SIG-M5 (cell line): ENCODE data around the gene ANGPTL2.
"Not testable (repeated sequence)": the region's sequence is repeated elsewhere in the genome, so short reads cannot be mapped to it uniquely, and the experiment has no call there.

Source experiments
- DNase-seq: peaks from one replicate; lab custom pipeline; 2025; lab: John Stamatoyannopoulos, UW

Gene ANGPTL2

GRCh38 chr9:127154390-127155191 lies 32.2 kb upstream of the ANGPTL2 start:
- DNase-seq: no peak

DNA sequence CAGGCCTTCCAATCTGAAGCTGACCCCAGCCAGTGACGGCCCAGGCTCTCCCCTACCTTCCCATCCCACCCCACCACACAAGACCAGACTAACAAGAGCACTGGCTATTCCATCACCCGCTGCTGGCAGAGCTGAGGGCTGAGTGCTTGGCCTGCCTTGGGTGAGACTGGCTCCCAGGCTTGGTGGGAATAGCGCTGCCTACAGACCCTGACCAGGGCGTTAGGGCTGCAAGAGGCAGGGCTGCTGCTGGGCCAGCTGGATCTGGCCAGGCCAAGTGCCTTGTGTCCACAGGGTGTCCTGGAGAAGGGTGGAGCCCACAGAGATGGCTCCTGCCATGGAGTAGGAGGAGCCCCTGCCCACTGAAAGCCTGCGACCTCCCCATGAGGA lies 31.6 kb upstream of the ANGPTL2 start:
- no peak for DNase-seq

DNA sequence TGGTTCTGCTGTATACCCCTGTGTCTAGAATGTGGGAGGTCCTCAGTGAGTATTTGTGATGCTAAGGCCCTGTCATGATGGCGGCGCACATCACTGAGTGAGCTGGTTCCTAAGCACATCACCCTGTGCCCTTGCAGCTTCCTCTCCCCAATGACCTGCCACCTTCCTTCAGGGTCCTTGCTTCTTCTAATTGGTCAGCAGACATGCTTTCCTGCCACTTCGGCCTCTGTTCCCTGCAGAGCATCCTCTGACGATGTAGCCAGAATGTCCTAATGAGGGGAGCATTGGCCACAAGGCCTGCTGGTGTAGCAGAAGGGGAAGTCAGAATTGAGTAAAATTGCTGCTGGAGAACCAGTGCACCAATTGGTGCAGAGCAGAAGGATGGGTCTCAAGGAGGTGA lies 31.1 kb upstream of the ANGPTL2 start:
- no peak for DNase-seq

DNA sequence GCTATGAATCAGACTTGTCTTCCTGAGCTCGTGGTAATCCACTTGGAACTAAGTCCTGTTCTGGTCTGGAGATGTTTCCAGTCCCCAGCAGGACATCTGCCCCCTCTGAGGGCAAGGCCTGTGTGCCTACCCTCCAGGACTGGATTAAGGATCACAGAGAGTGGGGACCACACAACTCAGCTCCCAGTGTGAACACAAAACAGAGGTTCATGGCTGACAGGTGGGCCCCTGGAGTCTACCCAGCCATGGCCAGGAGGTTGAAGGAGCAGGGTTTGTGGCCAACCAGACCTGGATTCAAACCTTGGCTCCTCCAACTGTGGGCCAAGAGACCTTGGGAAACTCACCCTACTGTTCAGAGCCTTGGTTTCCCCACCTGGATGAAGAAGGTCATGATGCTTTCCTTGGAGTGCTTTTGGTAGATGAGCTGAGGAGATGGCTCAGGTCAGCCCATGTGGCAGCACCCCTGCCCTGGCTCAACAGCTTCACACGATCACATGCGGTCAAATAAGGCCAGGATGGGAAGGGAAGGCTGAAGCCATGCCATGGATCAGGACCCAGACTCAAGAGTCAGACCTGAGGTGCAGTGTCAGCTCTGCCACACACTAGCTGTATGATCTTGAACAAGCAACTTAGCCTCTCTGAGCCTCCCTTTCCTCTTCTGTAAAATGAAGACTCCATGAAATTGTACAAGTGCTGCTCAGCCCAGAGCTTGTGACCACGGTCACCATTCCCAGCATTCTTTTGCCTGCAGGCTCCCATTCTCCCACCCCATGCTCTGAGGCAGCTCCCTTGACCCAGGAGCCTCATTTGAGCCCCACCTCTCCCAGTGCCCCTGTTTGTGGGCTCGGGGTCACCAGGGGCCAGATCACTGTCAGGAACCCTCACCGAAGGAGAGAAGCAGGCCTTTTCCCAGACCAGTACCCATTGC lies 27.3 kb upstream of the ANGPTL2 start:
- no peak for DNase-seq

DNA sequence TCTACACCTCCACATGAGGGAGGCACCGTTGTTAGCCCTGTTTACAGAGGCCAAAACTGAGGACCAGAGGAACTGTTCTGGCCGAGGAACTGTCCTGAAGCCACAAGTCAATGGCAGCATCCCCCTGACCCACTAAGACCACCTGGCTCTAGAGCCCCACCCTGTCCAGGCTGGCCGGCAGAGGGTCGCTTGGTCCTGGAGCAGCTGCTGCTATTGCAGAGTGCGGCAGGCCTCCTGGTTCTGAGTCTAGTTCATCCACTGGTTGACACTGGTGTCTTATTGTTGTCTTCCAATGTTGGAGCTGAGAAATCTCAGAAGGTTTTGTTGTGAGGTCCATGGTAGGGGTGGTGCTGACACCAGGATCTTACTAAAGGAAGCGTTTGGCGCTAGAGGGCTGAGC lies 26.6 kb upstream of the ANGPTL2 start:
- no peak for DNase-seq

- no peak for DNase-seq
These were observed 25.6 kb upstream of the ANGPTL2 start for GRCh38 chr9:127148014-127148413.

DNA sequence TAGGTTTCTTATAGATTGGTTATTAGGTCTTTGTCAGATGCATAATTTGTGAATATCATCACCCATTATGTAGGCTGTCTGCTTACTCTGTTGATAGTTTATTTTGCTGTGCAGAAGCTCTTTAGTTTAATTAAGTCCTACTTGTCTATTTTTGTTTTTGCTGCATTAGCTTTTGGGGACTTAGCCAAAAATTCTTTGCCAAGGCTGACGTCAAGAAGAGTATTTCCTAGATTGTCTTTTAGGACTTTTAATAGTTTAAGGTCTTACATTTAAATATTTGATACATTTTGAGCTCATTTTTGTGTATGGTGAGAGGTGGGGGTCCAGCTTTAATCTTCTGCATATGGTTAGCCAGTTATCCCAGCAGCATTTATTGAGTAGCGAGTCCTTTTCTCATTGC lies 24.8 kb upstream of the ANGPTL2 start:
- no peak for DNase-seq

DNA sequence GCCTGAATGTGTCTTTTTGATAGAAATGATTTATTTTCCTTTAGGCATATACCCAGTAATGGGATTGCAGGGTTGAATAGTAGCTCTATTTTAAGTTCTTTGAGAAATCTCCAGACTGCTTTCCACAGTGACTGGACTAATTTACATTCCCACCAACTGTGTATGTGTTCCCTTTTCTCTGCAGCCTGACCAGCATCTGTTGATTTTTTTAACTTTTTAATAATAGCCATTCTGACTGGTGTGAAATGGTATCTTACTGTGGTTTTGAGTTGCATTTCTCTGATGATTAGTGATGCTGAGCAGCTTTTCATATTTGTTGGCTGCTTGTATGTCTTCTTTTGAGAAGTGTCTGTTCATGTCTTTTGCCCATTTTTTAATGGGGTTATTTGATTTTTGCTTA lies 24.4 kb upstream of the ANGPTL2 start:
- not testable (repeated sequence) for DNase-seq

DNA sequence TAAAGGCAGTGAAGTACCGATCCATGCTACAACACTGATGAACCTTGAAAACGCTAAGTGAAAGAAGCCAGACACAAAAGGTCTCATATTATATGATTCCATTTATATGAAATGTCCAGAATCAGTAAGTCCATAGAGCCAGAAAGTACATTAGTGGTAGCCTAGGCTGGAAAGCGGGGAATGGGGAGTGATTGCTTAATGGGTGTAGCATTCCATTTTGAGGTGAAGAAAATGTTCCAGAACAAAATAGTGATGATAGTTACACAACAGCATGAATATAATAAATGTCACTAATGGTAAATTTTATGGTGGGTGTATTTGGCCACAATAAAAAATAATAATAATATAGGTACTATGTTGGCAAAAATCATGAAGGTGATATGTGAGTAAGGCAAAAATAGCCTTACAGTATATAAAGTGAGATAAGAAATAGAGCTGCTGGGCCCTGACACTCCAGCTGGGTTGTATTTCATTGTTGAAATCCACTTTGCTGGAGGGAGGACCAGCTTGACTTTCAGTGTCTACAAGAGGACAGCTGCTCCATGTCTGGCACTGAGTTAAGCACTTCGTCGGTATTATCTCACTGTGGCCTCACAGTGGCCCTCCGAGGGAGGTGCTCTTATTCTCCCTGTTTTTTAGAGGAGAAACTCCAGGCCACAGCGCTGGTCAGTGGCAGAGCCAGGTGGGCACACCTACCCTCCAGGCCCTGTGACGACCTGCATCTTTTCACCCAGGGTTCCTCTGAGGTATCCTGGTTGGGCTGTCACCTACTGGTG lies 22.4 kb upstream of the ANGPTL2 start:
- no peak for DNase-seq

- DNase-seq: no peak
These were observed 21.6 kb upstream of the ANGPTL2 start for GRCh38 chr9:127143920-127144465.

DNA sequence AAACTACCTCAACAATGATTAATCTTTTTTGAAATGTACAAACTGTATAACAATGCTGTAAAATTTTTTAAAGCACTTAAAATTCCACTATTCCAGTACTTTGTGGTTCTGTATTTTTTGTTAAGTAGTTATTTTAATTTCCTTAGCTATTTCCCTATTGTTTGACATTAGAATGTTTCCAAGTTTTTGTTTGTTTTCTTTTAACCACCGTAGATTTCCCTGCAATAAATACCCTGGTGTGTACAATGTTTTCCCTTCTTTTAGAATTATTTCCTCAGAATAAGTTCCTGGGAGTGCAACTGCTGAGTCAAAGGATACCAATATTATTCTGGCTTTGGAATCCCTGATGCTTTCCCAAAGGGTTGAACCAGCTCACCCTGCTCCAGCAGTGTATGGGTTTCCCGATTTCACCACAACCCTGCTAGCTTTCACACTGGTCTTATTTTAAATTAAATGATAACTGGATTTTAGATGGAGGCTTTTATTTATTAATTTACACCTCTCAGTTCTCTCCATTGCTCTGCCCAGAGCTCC lies 20.6 kb upstream of the ANGPTL2 start:
- no peak for DNase-seq

GRCh38 chr9:127142291-127142690 lies 19.9 kb upstream of the ANGPTL2 start:
- DNase-seq: no peak

DNA sequence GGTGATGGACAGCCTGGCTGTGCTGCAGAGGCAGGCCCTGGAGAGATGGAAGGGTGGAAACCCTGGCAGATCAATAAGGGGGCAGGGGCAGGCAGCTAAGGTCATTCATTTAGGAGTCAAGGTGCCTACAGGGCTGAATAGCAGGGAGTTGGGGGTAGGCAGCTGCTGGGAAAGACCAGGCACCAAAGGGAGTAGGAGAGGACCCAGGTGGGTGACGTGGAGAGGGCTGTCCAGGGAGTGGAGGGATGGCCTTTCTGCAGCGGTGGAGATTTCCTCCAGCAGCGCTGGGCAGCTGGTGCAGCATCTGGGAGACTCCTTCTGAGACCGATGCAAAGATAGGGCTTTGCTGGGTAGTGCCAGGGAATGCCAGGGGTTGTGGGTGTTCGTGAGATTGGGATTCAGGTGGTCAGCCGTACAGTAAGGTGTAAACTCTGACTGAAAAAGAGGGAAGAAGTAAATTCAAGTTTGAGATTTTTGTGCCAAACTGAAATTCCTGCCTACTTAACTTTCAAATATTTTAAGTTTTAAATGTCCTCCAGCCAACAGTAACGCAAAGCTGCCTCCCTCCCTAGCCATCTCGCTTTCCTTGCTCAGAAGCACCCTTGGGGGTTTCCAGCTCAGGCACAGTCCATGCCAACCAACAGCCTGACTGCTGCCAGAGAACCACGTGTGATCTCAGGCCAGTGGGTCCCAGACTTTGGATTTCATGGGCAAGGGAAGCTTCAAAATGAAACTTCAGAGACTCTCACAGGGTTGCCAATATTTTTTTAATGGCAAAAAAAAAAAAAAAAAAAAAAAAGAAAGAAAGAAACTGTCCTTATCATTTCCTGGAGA lies 18.6 kb upstream of the ANGPTL2 start:
- DNase-seq: no peak

GRCh38 chr9:127140181-127140580 lies 17.7 kb upstream of the ANGPTL2 start:
- DNase-seq: no peak

DNA sequence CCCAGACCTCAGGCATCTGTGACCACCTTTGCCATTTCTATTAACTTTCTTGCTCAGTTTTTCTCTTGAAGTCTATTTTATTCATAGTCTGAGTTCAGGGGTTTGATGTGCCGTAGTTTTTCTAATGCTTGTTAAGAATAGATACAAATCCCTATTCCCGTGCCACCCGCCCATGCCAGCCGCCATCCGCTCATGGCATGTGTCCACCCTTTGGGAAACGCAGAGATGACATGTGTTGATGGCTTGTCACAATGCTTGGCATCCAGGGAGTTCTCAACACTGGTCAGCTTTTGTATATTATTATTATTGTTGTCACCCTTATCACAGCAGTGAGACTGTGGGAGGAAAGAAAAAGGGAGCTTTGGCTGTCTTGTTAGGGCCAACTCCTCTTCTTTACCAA lies 17.3 kb upstream of the ANGPTL2 start:
- no peak for DNase-seq

- no peak for DNase-seq
These were observed 16.8 kb upstream of the ANGPTL2 start for GRCh38 chr9:127139071-127139731.

DNA sequence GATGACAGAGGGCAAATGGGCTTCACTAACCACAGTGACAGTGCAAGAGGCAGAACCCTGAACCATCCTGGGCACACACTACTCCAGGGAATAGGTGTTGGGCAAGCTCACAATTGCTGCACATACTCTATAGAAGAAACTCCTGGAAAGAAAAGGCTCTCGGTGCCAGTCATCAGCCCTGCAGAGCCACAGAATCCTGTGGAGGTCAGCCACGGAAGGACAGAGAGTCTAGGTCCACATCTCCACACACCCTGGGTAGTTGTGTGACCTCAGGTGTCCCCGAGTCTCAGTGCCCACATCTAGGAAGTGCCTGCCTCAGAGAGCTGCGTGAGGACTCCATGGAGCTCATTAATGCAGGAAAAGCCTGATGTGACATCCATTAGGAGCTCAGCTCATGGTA lies 16.0 kb upstream of the ANGPTL2 start:
- no peak for DNase-seq

GRCh38 chr9:127137640-127138360 lies 15.4 kb upstream of the ANGPTL2 start:
- DNase-seq: no peak

DNA sequence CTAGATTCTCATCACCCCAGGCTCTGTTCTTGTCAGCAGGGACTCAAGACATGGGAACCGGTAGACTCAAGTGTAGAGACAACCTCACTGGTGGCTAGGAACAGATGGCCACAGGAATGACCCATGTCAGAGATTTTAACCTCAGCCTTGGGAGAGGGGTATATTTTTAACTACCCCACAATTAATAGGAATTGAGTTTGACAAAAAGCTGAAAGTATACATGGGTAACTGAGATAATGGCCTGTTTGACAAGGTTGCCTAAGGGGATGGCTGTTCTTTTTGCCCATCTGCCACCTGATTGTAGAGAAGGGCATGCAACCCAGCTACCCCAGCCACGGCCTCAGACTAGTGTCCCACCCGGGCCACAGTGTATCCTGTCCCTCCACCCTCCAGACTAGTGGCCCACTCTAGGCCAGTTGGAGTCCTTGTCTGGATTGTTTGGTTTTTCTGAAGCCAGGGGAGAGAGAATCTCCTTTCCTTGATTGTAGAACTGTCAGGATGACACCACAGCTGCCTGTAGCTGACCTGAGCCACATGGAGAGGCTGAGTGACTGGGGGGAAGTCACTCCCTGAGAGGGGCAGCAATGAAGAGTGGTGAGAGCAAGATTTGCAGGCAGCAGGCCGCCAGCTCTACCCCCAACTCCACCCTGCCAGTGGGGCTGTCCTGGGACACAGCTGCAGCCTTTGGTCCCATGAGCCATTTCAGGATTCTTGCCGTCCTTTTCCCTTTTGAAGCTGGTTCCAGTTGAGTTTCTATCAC lies 14.6 kb upstream of the ANGPTL2 start:
- no peak for DNase-seq
